ENCODE results near the gene STAP2. TPM values are rescaled to one million over a fixed set of nuclear protein-coding genes. Genes with fewer than 3 reads are reported as not detected.

STAP2 gene
- total and polyA plus RNA-seq, 4 donors = 24.4 to 32.6 (median 27.3) TPM

DNA sequence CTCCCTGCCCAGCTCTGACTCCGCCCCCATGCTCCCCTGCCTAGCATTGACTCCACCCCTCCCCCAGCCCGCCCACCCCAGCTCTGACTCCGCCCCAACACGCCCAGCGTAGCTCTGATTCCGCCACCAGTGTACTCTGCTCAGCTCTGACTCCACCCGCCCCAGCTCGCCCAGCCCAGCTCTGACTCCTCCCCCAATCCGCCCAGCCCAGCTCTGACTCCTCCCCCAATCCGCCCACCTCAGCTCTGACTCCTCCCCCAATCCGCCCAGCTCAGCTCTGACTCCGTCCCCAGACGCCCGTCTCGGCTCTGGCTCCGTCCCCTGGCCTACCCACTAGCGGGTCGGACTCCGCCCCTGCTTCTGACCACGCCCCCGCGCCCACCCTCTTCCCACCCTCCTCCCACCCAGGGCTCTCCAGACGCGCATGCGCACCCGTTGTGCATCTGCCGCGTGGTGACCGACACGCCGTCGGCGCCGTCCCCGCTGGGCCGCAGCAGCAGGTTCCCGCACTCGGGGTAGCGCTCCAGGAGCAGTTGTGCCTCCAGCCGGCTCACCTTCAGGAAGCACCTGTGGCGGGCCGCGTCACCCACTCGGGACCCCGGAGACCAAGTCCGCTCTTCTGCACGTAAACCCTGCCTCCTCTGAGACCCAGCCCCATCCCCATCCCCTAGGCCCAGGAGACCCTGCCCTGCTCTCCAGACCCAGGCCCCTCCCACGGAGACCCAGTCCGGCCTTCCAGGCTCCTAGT lies 10.2 kb downstream of the STAP2 start:
- H3K9ac ChIP-seq (ENCODE audit: insufficient read depth in 1 of 2, low read length in 2 of 2) = peak overlapping the region in 1 of 2 donors; percentile 37
- no peak overlapping the region for H3K4me3 ChIP-seq
- no peak overlapping the region for H3K27ac ChIP-seq (ENCODE audit: low read depth in 1 of 2, low read length in 1 of 2)

DNA sequence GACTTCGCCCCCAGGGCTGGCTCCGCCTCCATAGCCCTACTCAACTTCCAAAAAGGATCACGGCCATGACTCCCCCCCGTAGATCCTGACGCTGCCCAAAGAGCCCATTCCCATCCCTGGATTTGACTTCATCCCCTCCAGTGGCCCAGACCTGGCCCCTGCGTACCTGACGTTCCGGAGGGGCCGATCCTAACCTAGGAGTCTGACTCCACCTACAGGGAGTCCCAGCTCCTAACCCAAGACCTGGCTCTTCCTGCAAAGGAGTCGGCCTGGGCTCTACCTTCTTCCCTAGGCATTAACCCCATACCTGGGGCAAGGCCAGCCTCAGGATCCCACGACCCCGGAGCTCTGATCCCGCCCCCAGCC lies 10.8 kb downstream of the STAP2 start:
- Histone ChIP-seq H3K36me3 (ENCODE audit: control insufficient read depth in 4 of 4, insufficient read depth in 4 of 4, low read length in 4 of 4) (no peaks in the 10 kb centered on the region), H3K4me1 (ENCODE audit: control insufficient read depth in 5 of 5, insufficient read depth in 5 of 5, low read length in 5 of 5) (peaks cover 0 to 10% (median 2%) of the 10 kb centered on the region in 5 donors), H3K9ac (ENCODE audit: insufficient read depth in 1 of 2, low read length in 2 of 2) (no peak overlapping the region), H3K27ac (ENCODE audit: low read depth in 1 of 2, low read length in 1 of 2) (no peak overlapping the region), H3K27me3 (ENCODE audit: control insufficient read depth in 3 of 3, insufficient read depth in 3 of 3, low read length in 2 of 3) (peaks cover 0 to 6% (median 2%) of the 10 kb centered on the region in 3 donors), H3K9me3 (ENCODE audit: control insufficient read depth in 4 of 4, insufficient read depth in 3 of 4, low read length in 3 of 4) (no peaks in the 10 kb centered on the region), H3K4me3 (peak overlapping the region; percentile 18)
- WGBS, 2 donors = 13 to 14% methylated on average over 12 to 13 of the region's 13 CpGs
- TF ChIP-seq CTCF (IDR thresholded peaks at IDR 0.05; ENCODE audit: control extremely low read depth, extremely low read depth) = no peak
- ATAC-seq (ENCODE audit: insufficient read depth, low FRiP score) = peak; percentile 5
- DNase-seq = no peak

More for the DNA sequence above, 10.2 kb downstream of the STAP2 start:
- Histone ChIP-seq H3K27me3 (ENCODE audit: control insufficient read depth in 3 of 3, insufficient read depth in 3 of 3, low read length in 2 of 3) (peaks cover 0 to 6% (median 2%) of the 10 kb centered on the region in 3 donors), H3K4me1 (ENCODE audit: control insufficient read depth in 5 of 5, insufficient read depth in 5 of 5, low read length in 5 of 5) (peaks cover 0 to 10% (median 2%) of the 10 kb centered on the region in 5 donors), H3K9me3 (ENCODE audit: control insufficient read depth in 4 of 4, insufficient read depth in 3 of 4, low read length in 3 of 4) (no peaks in the 10 kb centered on the region), H3K36me3 (ENCODE audit: control insufficient read depth in 4 of 4, insufficient read depth in 4 of 4, low read length in 4 of 4) (no peaks in the 10 kb centered on the region)
- DNase-seq (peak; percentile 94 to 99 (median 96)), ATAC-seq (ENCODE audit: insufficient read depth, low FRiP score) (peak; percentile 92)
- TF ChIP-seq CTCF (IDR thresholded peaks at IDR 0.05; ENCODE audit: control extremely low read depth, extremely low read depth) = no peak
- WGBS, 2 donors = 1 to 4% methylated on average over 48 to 49 of the region's 49 CpGs

DNA sequence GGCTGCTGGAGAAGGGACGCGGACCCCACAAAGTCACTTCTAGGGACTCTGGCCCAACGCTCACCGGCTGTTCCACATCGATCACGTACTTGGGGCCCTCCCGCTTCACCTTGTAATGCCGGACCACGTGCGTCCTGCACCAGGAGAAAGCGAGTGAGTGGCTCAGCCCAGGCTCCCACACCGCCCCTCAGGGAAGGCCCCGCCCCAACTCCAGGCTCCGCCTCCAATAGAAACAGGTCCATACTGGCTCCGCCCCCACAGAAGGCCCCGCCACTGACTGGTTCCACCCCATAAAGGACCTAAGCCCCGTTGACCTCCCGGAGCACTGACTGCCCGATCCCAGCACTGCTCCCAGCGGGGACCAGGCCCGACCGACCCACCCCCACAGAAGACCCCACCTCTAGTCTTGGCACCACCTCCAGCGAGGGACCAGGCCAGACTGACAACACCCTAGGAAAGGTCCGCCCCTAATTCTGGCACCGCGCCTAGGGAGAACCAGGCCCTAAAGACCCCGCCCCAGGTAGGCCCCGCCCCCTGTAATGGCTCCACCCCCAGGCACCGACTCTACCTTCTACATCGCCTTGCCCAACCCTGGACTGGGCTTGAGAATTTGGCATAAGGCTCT lies 11.3 kb downstream of the STAP2 start:
- 5 to 9% methylated on average over 30 of the region's 30 CpGs for WGBS, 2 donors
- peak; percentile 49 to 63 (median 59) for DNase-seq
- H3K36me3 ChIP-seq (ENCODE audit: control insufficient read depth in 4 of 4, insufficient read depth in 4 of 4, low read length in 4 of 4) = no peaks in the 10 kb centered on the region
- H3K4me1 ChIP-seq (ENCODE audit: control insufficient read depth in 5 of 5, insufficient read depth in 5 of 5, low read length in 5 of 5) = peaks cover 0 to 10% (median 2%) of the 10 kb centered on the region in 5 donors
- no peaks in the 10 kb centered on the region for H3K9me3 ChIP-seq (ENCODE audit: control insufficient read depth in 4 of 4, insufficient read depth in 3 of 4, low read length in 3 of 4)
- TF ChIP-seq CTCF (IDR thresholded peaks at IDR 0.05; ENCODE audit: control extremely low read depth, extremely low read depth) = no peak
- no peak overlapping the region for H3K4me3 ChIP-seq
- H3K27ac ChIP-seq (ENCODE audit: low read depth in 1 of 2, low read length in 1 of 2) = no peak overlapping the region
- H3K27me3 ChIP-seq (ENCODE audit: control insufficient read depth in 3 of 3, insufficient read depth in 3 of 3, low read length in 2 of 3) = peaks cover 0 to 6% (median 2%) of the 10 kb centered on the region in 3 donors
- ATAC-seq (ENCODE audit: insufficient read depth, low FRiP score) = peak; percentile 61
- no peak overlapping the region for H3K9ac ChIP-seq (ENCODE audit: insufficient read depth in 1 of 2, low read length in 2 of 2)

Measured in lung (tissue), 12 donors.